ENCODE results near the gene SOX12.

- TF ChIP-seq POLR2AphosphoS5 (IDR thresholded peaks at IDR 0.05) (no peak), POLR2A (IDR thresholded peaks at IDR 0.05) (no peak)
- TF ChIP-seq, protein P1, sequence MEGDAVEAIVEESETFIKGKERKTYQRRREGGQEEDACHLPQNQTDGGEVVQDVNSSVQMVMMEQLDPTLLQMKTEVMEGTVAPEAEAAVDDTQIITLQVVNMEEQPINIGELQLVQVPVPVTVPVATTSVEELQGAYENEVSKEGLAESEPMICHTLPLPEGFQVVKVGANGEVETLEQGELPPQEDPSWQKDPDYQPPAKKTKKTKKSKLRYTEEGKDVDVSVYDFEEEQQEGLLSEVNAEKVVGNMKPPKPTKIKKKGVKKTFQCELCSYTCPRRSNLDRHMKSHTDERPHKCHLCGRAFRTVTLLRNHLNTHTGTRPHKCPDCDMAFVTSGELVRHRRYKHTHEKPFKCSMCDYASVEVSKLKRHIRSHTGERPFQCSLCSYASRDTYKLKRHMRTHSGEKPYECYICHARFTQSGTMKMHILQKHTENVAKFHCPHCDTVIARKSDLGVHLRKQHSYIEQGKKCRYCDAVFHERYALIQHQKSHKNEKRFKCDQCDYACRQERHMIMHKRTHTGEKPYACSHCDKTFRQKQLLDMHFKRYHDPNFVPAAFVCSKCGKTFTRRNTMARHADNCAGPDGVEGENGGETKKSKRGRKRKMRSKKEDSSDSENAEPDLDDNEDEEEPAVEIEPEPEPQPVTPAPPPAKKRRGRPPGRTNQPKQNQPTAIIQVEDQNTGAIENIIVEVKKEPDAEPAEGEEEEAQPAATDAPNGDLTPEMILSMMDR (IDR thresholded peaks at IDR 0.05 in 8 of 11, conservative IDR thresholded peaks at IDR 0.05 in 3 of 11) = no peak
Measured at GRCh38 chr20:312067-312466, 13.3 kb upstream of the SOX12 start.

Data from spleen (tissue), 7 donors.